GM19397 (cell line): Measurements from ENCODE around the gene VAV2.
A peak's percentile ranks its signal among the peaks of the same experiment; 100 is the strongest.

ENCODE experiments used
- ATAC-seq: cut with Tn5 transposase; IDR thresholded peaks from one replicate; pipeline ENCODE4 v1.9.1; 2021; ENCODE audit warnings: mild to moderate bottlenecking, moderate library complexity; ENCODE audit not compliant: unreplicated experiment

VAV2 gene

GRCh38 chr9:133826289-133827085 is 165.6 kb downstream of the VAV2 start:
- ATAC-seq, result no peak

- no peak for ATAC-seq
Measured at GRCh38 chr9:133825555-133826218, 166.4 kb downstream of the VAV2 start.

DNA sequence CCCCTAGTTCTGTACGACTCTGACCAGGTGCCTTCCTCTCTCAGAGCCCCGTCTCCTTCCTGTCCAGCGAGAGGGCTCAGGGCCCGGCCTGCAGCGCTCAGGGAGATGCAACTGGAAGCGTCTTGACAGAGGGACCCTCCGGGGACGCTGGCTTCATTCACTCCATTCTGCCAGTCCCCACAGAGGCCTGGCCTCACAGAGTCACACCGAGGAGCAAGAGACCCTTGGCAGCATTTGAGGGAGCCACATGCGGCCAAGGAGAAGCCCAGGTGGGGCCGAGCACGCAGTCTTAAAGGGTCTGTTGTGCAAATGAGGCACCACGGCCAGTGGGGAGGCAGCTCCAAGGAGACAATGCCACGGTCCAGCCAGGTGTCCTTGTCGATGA is 167.3 kb downstream of the VAV2 start:
- no peak for ATAC-seq

DNA sequence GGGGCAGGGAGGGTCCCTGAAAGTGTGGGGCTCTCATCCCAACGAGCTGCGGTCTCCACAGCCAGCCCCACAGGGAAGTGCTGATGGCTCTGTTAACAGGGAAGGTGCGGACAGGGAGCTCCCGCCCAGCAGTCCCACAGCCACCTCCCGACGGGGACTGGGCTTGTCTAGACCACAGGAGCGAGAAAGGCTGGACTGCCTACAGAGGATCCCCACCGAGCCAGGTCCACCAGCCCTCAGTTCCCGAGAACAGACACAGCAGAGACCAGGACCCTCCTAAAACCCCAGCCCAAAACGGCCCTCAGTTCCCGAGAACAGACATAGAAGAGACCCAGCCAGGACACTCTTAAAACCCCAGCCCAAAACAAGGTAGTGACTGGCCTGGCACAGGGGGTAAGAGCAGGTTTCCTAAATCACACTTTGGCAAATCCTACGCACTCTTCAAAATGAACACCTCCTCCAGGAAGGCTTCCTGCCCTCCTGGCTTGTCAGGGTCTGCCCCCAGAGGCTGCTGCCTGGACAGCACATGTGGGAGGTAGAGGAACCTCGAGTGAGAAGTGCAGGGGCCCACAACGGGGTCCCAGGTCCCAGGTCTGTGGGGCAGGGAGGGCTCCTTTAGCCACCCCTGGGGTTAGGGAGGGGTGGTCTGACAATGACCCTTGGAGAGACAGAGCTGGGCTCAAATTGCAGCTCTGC is 167.9 kb downstream of the VAV2 start:
- ATAC-seq, result no peak

GRCh38 chr9:133823189-133824105 is 168.7 kb downstream of the VAV2 start:
- ATAC-seq, result no peak

DNA sequence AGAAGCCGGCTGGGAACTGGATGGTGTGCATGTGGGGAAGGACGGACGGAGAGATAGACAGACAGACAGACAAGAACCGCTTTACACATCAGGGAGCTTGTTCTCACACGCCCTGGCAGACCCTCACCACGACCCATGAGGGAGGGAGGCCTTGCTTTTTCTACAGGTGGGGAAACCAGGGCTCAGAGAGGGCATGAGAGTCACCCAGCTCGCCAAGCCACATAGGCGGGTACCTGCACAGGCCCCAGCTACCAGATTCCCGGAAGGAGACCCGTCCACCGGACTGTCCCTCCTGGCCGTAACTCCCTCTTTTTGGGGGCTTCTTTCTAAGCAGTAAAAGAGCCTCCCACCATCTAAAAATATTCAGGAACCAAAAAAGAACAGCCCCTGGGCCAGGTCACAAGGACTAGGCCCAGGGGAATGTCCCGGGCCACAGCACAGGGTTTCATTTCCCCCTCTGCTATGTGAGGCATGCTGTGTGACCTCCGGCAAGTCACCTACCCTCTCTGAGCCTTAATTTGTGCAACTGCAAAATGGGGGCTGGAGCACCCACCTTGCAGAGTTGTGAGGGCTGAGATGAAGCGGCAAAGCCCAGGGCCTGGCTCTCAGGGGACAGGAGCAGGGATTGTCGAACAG is 169.6 kb downstream of the VAV2 start:
- peak; percentile 37 for ATAC-seq

GRCh38 chr9:133821601-133822429 is 170.3 kb downstream of the VAV2 start:
- ATAC-seq, result peak; percentile 26

- no peak for ATAC-seq
Measured at GRCh38 chr9:133819923-133820322, 172.2 kb downstream of the VAV2 start.

GRCh38 chr9:133818444-133818843 is 173.7 kb downstream of the VAV2 start:
- ATAC-seq, result no peak

GRCh38 chr9:133815781-133816180 is 176.3 kb downstream of the VAV2 start:
- ATAC-seq, result no peak

DNA sequence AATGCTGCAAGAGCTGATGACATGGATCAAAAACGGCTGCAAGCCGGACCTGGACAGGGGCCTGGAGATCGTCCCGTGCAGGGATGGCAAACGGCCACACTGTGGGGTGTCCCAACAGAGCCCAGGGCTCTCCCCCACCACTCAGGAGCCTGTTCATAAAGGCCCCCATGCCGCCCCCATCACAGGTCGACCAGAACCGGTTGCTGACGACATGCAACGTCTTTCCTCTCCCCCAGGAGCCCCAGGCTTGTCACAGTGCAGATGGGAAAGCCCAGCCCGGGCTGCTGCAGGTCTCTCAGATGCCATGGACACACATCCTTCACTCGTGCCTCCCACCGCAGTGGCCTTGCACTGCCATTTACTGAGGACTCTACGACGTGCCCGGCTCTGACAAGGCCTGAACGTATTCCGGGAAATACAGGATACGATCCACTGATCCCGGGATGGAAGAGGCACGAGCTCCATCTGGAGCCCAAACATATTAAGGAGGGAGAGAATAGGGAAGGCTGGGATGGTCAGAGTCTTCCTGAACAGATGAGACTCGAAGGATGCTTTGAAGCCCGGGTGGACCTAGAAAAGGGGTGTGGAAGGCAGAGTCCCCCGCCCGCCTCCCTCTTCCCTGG is 177.4 kb downstream of the VAV2 start:
- ATAC-seq, result no peak

GRCh38 chr9:133813749-133814585 is 178.2 kb downstream of the VAV2 start:
- ATAC-seq, result no peak

DNA sequence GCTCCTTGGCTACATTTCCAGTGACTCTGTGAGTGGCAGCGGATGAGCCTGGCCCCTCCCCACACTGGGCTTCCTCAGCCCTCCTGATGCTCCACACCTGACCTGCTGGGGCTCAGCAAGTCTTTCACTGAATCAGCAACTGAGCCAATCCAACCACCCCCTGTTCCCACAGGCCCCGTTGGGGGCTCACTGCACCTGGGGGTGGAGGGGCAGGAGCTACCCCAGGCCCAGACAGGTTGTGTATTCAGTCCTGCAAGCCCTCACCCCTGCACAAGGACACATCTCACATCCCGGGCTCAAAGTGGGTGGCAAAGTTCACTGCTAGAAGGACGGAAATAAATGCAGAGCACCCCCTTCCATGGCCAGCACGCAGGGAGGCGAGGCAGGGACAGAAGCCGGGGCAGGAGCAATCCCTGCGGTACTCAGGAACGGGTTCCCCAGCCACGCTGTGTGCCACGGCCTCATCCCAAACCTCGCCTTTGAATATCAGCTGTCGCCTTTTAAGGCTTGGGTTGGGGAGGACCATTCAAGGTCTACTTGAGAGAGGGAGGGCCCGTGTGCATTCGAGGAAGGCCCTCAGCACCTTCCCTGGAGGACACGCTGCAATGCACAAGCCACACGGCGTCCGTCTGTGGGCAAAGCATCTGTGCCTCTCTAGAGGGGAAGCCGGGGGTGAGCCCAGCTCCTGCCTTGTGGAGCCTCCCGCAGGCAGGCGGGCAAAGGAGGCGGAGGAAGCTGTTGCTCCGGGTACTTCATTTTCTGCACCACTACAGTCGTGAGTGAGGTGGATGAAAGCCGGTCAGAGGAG is 179.0 kb downstream of the VAV2 start:
- ATAC-seq, result no peak

GRCh38 chr9:133812077-133812868 is 179.9 kb downstream of the VAV2 start:
- ATAC-seq, result no peak

- no peak for ATAC-seq
Measured at GRCh38 chr9:133811471-133811870, 180.7 kb downstream of the VAV2 start.

GRCh38 chr9:133810556-133811195 is 181.4 kb downstream of the VAV2 start:
- no peak for ATAC-seq
